Thymus (tissue), 11 donors: ENCODE measurements around the gene PLEKHG4B. TPM values are rescaled to one million over a fixed set of nuclear protein-coding genes. Genes with fewer than 3 reads are reported as not detected.
"Not testable (repeated sequence)": the region's sequence is repeated elsewhere in the genome, so short reads cannot be mapped to it uniquely, and the experiment has no call there.

ENCODE experiments used
- DNase-seq, 9 donors: peaks; one replicate each; pipeline ENCODE4 v3.0.0-alpha.2; 2013; ENCODE audit warnings: low spot score in 9 of 9, low read depth in 6 of 9, missing footprints in 1 of 9
- H3K27ac ChIP-seq, 2 donors: one replicate each; pipeline ENCODE4 v1.5.1; 2013; ENCODE audit warnings: control low read depth in 1 of 2, low read depth in 1 of 2, low read length in 1 of 2, mild to moderate bottlenecking in 1 of 2, moderate library complexity in 1 of 2
- H3K27me3 ChIP-seq, 2 donors: one replicate each; pipeline ENCODE4 v1.5.1; 2013; ENCODE audit warnings: low read length in 1 of 2; ENCODE audit not compliant: control insufficient read depth in 2 of 2, insufficient read depth in 1 of 2
- H3K36me3 ChIP-seq, 2 donors: one replicate each; pipeline ENCODE4 v1.5.1; 2013; ENCODE audit warnings: low read length in 1 of 2, mild to moderate bottlenecking in 1 of 2, moderate library complexity in 1 of 2; ENCODE audit not compliant: control insufficient read depth in 2 of 2, insufficient read depth in 2 of 2
- H3K4me1 ChIP-seq, 2 donors: one replicate each; pipeline ENCODE4 v1.5.1; 2013; ENCODE audit warnings: low read length in 2 of 2; ENCODE audit not compliant: control insufficient read depth in 2 of 2, insufficient read depth in 2 of 2
- H3K4me3 ChIP-seq, 2 donors: one replicate each; pipeline ENCODE4 v1.5.1; 2013; ENCODE audit warnings: low read length in 2 of 2, control low read depth in 1 of 2, mild to moderate bottlenecking in 1 of 2
- H3K9me3 ChIP-seq, 2 donors: one replicate each; pipeline ENCODE4 v1.5.1; 2013; ENCODE audit warnings: low read length in 1 of 2, mild to moderate bottlenecking in 1 of 2; ENCODE audit not compliant: control insufficient read depth in 2 of 2, insufficient read depth in 1 of 2
- WGBS: extraction: QIAGEN DNeasy Blood & Tissue Kit; methylation state at CpG from one replicate; pipeline ENCODE4 v1.1.7; 2013; 5-methylcytosine and 5-hydroxymethylcytosine counted together
- polyA plus RNA-seq: library from polyadenylated mRNA; stranded (reverse); fragments of 200-250 nt; gene quantifications from one replicate; pipeline ENCODE4 v1.2.3, GENCODE V29; 2013
- total RNA-seq: library from RNA; stranded (reverse); fragments of 120-200 nt; gene quantifications from one replicate; pipeline ENCODE4 v1.2.4, GENCODE V29; 2013
- donor health status: healthy.

The PLEKHG4B gene
- total and polyA plus RNA-seq, 2 donors, result 0.47 to 0.64 TPM

DNA sequence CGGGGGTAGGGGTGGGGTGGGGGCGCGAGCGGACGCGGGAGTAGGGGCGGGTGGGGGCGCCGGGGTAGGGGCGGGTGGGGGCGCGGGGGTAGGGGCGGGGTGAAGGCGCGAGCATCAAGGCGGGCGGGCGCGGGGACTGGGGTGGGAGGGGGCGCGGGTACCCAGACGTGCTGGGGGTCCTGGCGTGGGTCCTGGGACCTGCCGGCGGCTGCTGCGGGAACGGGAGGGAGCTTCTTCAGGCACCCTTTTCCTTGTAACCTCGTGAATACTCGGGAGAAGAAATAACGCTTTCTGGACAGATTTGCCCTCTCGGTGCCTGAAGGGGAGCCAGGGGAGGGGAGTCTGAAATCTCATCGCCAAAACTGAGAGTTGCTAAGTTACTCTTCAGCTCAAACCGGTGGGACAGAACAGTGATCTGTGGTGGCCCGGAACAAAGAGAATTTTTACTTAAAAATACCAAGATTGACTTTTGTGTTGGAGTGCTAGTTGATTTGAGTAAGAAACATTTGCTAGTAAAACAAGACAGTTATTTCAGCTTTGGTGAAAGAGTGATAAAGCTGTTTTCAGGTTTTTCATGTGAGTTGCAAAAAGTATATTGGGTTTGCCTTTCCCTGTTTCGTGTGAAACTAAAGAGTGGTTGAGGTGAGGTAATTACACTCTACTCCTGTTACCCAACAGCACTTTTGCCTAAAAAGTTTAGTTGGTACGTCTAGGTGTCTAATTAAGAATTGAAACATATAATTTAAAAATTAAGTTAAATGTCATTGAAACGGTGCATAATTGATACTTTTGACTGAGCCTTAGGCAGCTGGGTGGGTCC is 643 bp downstream of the PLEKHG4B start:
- Histone ChIP-seq H3K27ac (no peak overlapping the region), H3K4me3 (no peak overlapping the region), H3K36me3 (no peaks in the 10 kb centered on the region), H3K27me3 (peaks cover 11 to 54% of the 10 kb centered on the region in 2 donors), H3K9me3 (no peaks in the 10 kb centered on the region), H3K4me1 (peaks cover 0 to 3% of the 10 kb centered on the region in 2 donors)
- no peak for DNase-seq
- 21% methylated on average over 36 of the region's 37 CpGs for WGBS

DNA sequence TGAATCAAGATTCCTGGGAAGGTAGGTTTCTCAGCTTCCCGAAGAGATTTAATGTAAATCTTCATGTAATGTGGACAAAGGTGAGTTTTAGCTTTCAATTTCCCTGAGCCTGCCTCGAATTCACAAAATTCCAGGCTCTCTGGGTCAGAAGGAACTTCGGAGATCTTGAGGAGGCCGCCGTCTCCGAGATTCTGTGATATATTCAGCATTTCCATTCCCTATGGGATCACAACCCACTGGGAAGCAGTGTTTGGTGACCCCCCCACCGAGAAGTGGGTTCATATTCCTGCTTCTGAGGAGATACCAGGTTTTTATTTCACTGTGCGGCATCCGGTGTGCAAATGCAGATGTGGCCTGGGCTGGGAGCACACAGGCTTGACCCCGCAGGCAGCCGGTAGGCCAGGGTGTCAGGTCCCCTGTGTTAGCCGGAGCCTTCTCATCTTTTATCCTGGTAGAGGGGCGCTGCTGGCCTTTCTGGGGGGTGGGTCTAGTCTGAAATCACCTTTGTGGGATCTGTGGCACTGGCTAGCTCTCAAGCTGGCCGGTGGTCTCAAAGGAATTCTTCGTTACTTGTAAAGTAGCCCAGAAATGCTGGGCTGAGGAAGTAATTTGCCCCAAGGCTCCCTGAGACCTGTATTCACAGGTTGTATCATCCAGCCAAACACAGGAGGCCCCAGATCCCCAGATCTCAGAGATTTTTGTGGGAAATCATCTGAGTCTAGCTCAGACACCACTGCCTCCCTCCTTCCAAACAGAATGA is 1.4 kb downstream of the PLEKHG4B start:
- DNase-seq, result no peak
- Histone ChIP-seq H3K9me3 (no peaks in the 10 kb centered on the region), H3K4me1 (peaks cover 0 to 3% of the 10 kb centered on the region in 2 donors), H3K27ac (no peak overlapping the region), H3K27me3 (peaks cover 11 to 54% of the 10 kb centered on the region in 2 donors), H3K4me3 (no peak overlapping the region), H3K36me3 (no peaks in the 10 kb centered on the region)
- WGBS, result 96% methylated on average over 15 of the region's 15 CpGs

GRCh38 chr5:94113-94892 is 2.3 kb downstream of the PLEKHG4B start:
- H3K27ac ChIP-seq, result no peak overlapping the region
- H3K27me3 ChIP-seq, result peaks cover 7 to 51% of the 10 kb centered on the region in 2 donors
- H3K36me3 ChIP-seq, result no peaks in the 10 kb centered on the region
- 91% methylated on average over 11 of the region's 11 CpGs for WGBS
- no peaks in the 10 kb centered on the region for H3K9me3 ChIP-seq
- H3K4me3 ChIP-seq, result no peak overlapping the region
- peaks cover 0 to 3% of the 10 kb centered on the region in 2 donors for H3K4me1 ChIP-seq
- DNase-seq, result no peak

DNA sequence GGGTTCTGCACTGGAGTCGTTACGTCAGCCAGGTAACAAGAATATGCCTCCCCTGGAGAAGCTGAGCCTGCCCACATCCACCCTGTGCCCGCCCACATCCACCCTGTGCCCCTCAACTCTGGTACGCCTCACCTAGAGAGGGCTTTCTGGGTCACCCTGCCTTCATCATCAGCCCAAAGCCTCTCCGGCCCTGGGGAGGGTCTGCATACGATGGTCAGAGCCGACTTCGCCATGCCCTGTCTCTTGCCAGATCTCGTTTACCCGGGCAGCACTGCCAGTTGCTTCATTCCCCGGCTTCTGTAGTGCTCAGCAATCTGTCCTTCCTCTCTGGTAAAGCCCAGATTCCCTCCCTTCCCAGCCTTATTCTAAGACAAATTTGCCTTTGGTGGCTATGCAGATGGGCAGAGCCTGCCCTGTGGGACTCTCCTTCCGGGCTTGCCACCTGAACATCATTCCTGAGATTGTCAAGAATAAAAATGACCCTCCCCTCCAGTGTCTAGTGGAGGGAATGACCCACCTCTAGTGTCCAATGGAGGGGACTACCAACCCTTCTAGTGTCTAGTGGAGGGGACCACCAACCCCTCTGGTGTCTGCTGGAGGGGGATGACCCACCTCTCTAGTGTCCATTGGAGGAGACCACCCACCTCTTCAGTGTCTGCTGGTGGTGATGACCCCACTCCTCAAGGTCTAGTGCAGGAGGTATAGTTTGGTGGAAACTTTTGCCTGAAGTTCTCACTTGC is 3.4 kb downstream of the PLEKHG4B start:
- H3K36me3 ChIP-seq, result no peaks in the 10 kb centered on the region
- peaks cover 0 to 3% of the 10 kb centered on the region in 2 donors for H3K4me1 ChIP-seq
- peaks cover 5 to 41% of the 10 kb centered on the region in 2 donors for H3K27me3 ChIP-seq
- H3K27ac ChIP-seq, result no peak overlapping the region
- DNase-seq, result no peak
- no peaks in the 10 kb centered on the region for H3K9me3 ChIP-seq
- 94% methylated on average over 12 of the region's 12 CpGs for WGBS
- no peak overlapping the region for H3K4me3 ChIP-seq

GRCh38 chr5:96976-97660 is 5.2 kb downstream of the PLEKHG4B start:
- Histone ChIP-seq H3K4me1 (no peaks in the 10 kb centered on the region), H3K36me3 (no peaks in the 10 kb centered on the region), H3K27me3 (peaks cover 0 to 24% of the 10 kb centered on the region in 2 donors), H3K9me3 (no peaks in the 10 kb centered on the region), H3K4me3 (no peak overlapping the region), H3K27ac (no peak overlapping the region)
- DNase-seq, result no peak
- 86% methylated on average over 17 of the region's 17 CpGs for WGBS

- no peak overlapping the region for H3K27ac ChIP-seq
- H3K9me3 ChIP-seq, result no peaks in the 10 kb centered on the region
- no peaks in the 10 kb centered on the region for H3K4me1 ChIP-seq
- H3K4me3 ChIP-seq, result no peak overlapping the region
- no peak for DNase-seq
- peaks cover 0 to 6% of the 10 kb centered on the region in 2 donors for H3K27me3 ChIP-seq
- 91% methylated on average over 3 of the region's 3 CpGs for WGBS
- H3K36me3 ChIP-seq, result no peaks in the 10 kb centered on the region
These were observed 7.8 kb downstream of the PLEKHG4B start for GRCh38 chr5:99815-100214.

DNA sequence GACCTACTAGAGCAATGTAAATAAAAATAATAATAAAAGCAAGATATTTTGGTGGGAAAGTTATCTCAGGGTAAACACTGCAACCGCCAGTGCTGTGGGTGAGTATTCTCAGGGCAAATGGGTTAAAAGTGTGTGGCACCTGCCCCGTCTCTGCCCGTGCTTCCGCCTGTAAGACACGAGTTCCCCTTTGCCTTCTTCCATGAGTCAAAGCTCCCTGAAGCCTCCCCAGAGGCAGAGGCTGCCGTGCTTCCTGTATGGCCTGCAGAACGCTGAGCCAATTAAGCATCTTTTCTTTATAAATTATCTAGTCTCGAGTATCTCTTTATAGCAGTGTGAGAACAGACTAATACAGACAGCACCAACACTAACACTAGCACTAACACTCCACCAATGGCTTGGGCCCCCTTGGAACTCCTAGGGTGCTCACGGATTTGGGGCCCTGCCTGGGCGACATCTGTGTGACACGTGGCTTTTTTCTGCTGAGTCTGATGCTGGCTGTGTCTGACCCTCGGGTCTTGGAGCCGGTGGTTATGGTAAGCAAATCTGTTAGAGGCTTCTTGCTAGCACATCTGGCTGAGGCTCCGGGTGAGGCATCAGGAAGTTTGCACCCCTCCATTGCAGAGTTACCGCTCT is 10.6 kb downstream of the PLEKHG4B start:
- Histone ChIP-seq H3K9me3 (no peaks in the 10 kb centered on the region), H3K27ac (no peak overlapping the region), H3K36me3 (no peaks in the 10 kb centered on the region), H3K4me3 (no peak overlapping the region), H3K27me3 (peaks cover 0 to 3% of the 10 kb centered on the region in 2 donors), H3K4me1 (no peaks in the 10 kb centered on the region)
- DNase-seq, result no peak
- WGBS, result 69% methylated on average over 15 of the region's 15 CpGs

GRCh38 chr5:104106-104505 is 12.1 kb downstream of the PLEKHG4B start:
- not testable (repeated sequence) for H3K27me3 ChIP-seq, H3K36me3 ChIP-seq, DNase-seq, H3K27ac ChIP-seq, H3K4me3 ChIP-seq, H3K4me1 ChIP-seq, H3K9me3 ChIP-seq
- WGBS, result 97% methylated on average over 9 of the region's 9 CpGs
